Ectodermal cell (in vitro differentiated cells): ENCODE measurements around the gene CTBP2.

Experiments used
- H3K27ac ChIP-seq: 2 replicates; pipeline ENCODE4 v1.7.0; 2013; ENCODE audit warnings: mild to moderate bottlenecking, low read depth, low read length; ENCODE audit not compliant: insufficient read depth, poor library complexity, severe bottlenecking
- H3K27me3 ChIP-seq: 2 replicates; pipeline ENCODE4 v1.7.0; 2013; ENCODE audit warnings: mild to moderate bottlenecking, low read length; ENCODE audit not compliant: insufficient read depth, control insufficient read depth, poor library complexity, severe bottlenecking
- H3K36me3 ChIP-seq: one replicate; pipeline ENCODE4 v1.7.0; 2013; ENCODE audit warnings: low read length; ENCODE audit not compliant: control insufficient read depth, insufficient read depth
- H3K4me1 ChIP-seq: one replicate; pipeline ENCODE4 v1.7.0; 2013; ENCODE audit warnings: low read length; ENCODE audit not compliant: control insufficient read depth, insufficient read depth
- H3K4me3 ChIP-seq: 2 replicates; pipeline ENCODE4 v1.7.0; 2013; ENCODE audit warnings: low read depth, low read length, control low read depth; ENCODE audit not compliant: insufficient read depth
- H3K9me3 ChIP-seq: 2 replicates; pipeline ENCODE4 v1.7.0; 2013; ENCODE audit warnings: mild to moderate bottlenecking, low read length, moderate library complexity; ENCODE audit not compliant: control insufficient read depth
- WGBS, 2 experiments: methylation state at CpG; one replicate each; pipeline ENCODE4 v1.1.7; 2013; ENCODE audit warnings: missing lambda C conversion rate in 2 of 2; 5-methylcytosine and 5-hydroxymethylcytosine counted together

CTBP2 gene

DNA sequence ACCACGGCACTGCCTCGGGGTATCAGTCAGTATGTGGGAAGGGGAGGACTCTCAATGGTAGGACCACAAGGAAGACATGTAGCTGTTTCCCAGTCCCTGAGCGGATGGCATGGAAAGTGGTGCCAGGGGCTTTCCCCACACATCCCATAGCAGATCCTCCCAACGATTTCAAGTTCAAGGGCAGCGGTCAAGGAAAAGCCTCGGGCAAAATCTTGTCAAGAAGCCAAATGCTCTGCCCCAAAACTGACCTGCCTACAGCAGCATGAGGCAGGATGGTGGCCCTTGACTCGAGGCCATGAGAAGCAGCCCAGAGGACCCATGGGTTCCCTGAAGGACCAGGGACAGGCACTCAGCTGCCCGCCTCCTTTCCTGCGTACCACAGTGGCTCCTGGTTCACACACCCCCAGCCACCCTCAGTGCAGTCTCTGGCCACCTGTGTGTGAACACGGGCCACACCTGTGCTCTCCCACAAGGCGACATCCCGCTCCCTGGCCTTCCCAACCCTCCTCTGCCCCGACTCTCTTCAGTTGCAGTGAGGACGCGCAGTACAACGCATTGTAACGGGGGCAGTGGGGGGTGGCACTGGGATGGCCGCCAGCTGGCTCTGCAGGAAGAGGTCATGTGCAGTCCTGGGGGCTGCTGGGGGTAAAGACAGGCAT lies 43.6 kb downstream of the CTBP2 start:
- Histone ChIP-seq H3K9me3 (no peaks in the 10 kb centered on the region), H3K4me3 (no peak overlapping the region), H3K27ac (no peak overlapping the region), H3K4me1 (no peaks in the 10 kb centered on the region), H3K27me3 (no peaks in the 10 kb centered on the region), H3K36me3 (no peaks in the 10 kb centered on the region)
- WGBS, 2 experiments: 94 to 95% methylated on average over 18 of the region's 18 CpGs

DNA sequence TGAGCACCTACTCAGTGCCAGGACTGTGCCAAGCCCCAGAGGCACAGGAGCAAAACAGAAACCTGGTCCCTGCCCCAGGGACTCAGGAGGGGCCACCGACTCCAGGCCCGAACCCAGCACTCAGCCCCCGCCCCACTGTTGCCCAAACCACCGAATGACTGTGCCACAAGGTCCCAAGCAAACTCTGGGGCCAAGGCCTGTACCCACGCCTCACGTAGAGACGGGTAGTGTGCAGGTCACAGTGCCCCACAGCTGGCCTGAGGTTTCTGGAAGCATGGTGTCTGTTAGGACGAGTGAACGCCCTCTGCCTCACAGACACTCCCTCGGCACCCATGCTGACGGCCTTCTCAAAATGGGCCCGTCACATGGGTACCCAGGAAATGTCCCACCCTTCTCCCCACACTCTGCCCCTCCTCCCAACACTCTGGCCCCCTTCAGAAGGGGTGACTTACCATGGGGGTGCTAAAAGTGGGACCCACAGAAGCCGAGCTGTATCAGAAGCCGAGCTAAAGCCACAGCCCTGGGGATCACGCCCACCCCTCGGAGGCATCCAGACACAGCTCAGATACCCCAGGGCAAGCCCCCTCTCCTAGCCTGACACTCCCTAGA lies 44.2 kb downstream of the CTBP2 start:
- Histone ChIP-seq H3K27me3 (no peaks in the 10 kb centered on the region), H3K4me3 (no peak overlapping the region), H3K27ac (no peak overlapping the region), H3K9me3 (no peaks in the 10 kb centered on the region), H3K36me3 (no peaks in the 10 kb centered on the region), H3K4me1 (no peaks in the 10 kb centered on the region)
- whole genome bisulfite sequencing, 2 experiments: 93 to 97% methylated on average over 16 of the region's 16 CpGs

DNA sequence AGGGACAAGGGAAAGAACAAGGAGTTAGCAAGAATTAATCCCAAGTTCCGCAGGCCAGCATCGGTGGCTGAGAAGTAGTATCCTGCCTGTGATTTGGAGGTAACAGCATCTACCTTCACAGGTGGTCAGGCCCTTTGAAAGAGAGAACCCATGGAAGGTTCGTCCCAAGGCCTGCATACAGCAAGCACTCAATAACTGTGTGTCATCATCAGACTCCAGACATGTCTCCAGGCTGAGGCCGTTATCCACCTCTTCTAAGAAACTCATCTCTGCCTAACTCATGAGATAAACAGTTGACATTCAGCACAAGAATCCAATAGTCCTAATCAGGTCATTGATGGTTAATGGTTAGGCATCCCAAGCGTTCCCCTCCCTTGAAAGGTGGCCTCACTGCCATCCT lies 45.0 kb downstream of the CTBP2 start:
- Histone ChIP-seq H3K27ac (no peak overlapping the region), H3K27me3 (no peaks in the 10 kb centered on the region), H3K4me3 (no peak overlapping the region), H3K36me3 (no peaks in the 10 kb centered on the region), H3K9me3 (no peaks in the 10 kb centered on the region), H3K4me1 (no peaks in the 10 kb centered on the region)
- 94% methylated on average over 5 of the region's 5 CpGs for WGBS, 2 experiments

DNA sequence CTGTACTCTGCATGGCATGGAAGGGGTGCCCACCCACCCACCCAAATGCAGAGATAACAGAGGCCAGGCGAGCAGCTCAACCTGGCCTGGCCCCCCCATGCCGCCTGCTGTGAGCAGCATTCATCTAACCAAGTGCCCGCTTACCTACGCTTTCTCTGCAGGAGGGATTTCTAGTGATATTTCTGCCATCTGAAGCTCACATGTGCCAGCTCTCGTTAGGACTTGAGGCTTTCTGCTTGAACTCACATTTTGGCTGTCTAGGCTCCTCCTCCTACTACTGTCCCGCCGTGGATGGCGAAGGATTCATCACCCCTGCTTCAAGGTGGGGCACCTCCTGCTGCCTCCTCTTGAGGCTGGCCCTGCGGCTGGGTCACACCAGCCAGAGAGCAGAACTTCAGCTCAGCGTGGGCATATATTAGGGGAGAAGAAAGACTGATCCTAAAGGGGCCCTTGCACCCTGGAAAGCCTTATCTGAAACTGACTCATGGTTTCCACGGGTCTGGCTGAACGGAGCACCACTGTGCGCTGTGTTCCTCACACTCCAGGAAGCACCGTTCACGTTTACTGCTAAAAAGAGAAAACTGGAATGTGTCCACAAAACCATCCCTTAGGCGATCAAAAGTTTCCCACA lies 45.5 kb downstream of the CTBP2 start:
- no peaks in the 10 kb centered on the region for H3K4me1 ChIP-seq
- H3K27me3 ChIP-seq: no peaks in the 10 kb centered on the region
- H3K27ac ChIP-seq: no peak overlapping the region
- H3K36me3 ChIP-seq: peaks cover 4% of the 10 kb centered on the region
- no peaks in the 10 kb centered on the region for H3K9me3 ChIP-seq
- no peak overlapping the region for H3K4me3 ChIP-seq
- WGBS, 2 experiments: 90 to 94% methylated on average over 16 of the region's 16 CpGs

DNA sequence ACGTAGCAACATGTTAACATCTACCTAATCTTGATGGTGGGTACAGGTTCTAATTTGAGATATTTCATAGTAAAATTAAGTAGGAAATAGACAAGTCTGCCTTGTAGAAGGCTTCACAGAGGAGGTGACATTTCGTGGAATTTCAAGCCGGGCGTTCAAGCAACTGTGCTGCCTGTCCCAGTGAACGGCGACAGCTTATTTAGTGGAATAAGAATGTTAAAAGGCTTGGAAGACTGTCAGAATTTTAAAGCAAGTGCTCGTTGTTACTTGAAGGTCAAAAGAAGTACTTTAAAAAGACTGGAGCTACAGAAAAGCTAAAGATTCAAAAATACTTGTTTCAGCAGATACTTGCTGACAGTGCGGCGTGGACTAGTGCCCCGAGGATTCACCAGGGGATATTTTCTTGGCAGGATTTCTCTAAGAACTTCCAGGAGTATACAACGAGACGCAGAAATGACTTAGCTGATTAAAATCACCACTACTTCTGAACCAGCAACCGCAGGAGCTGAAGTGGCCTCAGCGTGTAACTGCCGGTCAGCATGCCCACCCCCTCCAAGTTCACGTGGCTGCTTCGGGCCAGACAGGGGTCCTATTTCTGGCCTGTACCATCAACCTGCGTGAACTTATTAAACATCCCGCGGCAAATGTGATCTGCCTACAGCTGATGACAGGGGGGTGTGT lies 46.5 kb downstream of the CTBP2 start:
- no peak overlapping the region for H3K4me3 ChIP-seq
- H3K36me3 ChIP-seq: peaks cover 9% of the 10 kb centered on the region
- H3K9me3 ChIP-seq: no peaks in the 10 kb centered on the region
- H3K4me1 ChIP-seq: no peaks in the 10 kb centered on the region
- H3K27me3 ChIP-seq: no peaks in the 10 kb centered on the region
- 93 to 94% methylated on average over 19 to 20 of the region's 20 CpGs for WGBS, 2 experiments
- H3K27ac ChIP-seq: no peak overlapping the region

DNA sequence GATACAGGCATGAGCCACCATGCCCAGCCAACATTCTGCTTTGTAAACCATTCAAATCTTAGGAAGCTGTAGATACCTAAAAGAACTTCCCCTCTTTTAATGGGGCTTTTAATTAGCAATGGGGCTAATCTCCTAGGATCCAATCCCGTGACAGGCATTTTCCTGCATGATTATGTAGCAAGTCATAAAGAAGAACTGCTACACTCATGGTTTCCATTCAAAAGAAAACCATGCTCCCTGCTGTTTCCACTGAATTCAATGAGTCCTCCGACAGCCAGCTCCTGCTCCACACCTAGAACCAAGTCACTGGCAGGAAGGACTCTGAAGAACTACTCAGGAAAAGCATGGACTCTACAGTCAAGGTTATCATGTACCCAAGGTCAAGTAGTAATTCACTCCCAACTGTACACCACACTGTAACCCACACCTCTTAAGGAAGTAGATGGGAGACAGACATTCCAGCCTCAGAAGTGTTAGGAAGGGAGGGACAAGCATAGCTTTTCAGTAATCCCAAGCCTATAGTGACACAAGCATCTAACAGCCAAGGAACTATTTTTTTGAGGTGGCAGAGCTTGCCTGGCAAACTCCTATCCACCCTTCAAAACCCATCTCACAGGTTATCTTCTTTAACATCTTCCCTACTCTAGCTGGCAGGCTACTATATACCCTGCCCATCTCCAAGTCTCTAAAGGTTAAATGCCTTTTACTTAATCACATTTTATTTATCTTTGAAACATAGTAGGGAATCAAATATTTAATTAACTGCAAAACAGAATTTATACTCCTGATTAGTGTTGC lies 47.5 kb downstream of the CTBP2 start:
- Histone ChIP-seq H3K27me3 (no peaks in the 10 kb centered on the region), H3K4me3 (no peak overlapping the region), H3K4me1 (no peaks in the 10 kb centered on the region), H3K9me3 (no peaks in the 10 kb centered on the region), H3K36me3 (peaks cover 16% of the 10 kb centered on the region), H3K27ac (no peak overlapping the region)
- 84 to 92% methylated on average over 2 of the region's 2 CpGs for WGBS, 2 experiments

DNA sequence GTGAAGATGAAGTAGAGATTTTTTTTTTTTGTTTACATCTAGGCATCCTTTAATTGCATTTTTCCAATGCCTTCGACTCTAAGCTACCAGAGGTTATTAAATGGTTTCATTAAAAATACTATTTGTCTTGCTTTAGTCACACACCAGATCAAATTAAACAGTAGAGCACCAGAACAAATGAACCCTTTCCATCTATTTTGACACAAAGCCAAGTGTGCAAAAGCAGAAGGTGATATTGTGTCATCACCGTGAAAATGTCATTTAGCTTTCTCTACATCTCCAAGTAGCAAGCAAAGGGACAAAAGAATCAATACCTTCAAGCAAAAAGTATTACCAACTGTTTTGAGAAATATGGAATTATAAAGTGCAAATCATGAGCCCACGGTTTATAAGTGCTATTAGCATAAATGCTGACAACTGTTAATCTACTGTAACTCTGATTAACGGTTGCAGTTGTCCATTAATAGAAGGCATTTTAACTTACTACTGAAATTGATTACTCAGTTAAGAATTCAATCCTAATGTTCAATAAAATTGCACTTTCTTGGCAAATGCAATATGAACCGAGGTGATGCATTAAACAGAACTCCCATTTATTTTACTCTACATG lies 49.1 kb downstream of the CTBP2 start:
- H3K36me3 ChIP-seq: peaks cover 23% of the 10 kb centered on the region
- H3K27ac ChIP-seq: no peak overlapping the region
- H3K9me3 ChIP-seq: no peaks in the 10 kb centered on the region
- H3K4me1 ChIP-seq: no peaks in the 10 kb centered on the region
- H3K27me3 ChIP-seq: no peaks in the 10 kb centered on the region
- H3K4me3 ChIP-seq: no peak overlapping the region
- 97 to 98% methylated on average over 4 to 5 of the region's 5 CpGs for WGBS, 2 experiments

DNA sequence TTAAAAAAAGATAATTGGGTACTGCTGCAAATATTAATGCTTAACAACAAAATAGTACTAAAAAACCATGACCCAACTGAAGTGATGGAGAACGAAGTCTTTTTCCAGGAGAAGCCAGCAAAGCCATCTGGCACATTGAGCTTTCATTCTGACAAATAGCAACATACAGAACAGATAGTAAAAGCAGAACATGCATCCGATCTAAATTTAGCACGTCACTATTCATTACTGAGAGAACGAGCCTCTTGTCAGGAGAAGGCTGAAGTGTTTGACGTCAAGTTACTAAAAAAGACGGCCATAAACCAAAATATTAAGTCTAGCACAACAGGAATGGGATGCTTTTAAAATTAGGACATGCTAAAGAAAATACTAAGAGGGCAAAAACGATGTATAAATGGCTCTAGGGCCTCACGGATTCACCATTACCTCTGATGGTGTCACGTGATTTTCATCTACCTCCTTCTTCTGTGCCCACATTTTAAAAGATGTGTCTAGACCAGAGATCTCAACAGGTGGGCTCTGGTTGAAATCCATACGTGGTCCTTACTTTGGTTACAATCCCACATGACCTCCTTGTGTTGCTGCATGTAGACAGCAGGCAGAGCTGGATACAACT lies 52.3 kb downstream of the CTBP2 start:
- Histone ChIP-seq H3K4me3 (no peak overlapping the region), H3K36me3 (peaks cover 23% of the 10 kb centered on the region), H3K27me3 (no peaks in the 10 kb centered on the region), H3K4me1 (no peaks in the 10 kb centered on the region), H3K27ac (no peak overlapping the region), H3K9me3 (no peaks in the 10 kb centered on the region)
- 96 to 98% methylated on average over 10 of the region's 10 CpGs for WGBS, 2 experiments

DNA sequence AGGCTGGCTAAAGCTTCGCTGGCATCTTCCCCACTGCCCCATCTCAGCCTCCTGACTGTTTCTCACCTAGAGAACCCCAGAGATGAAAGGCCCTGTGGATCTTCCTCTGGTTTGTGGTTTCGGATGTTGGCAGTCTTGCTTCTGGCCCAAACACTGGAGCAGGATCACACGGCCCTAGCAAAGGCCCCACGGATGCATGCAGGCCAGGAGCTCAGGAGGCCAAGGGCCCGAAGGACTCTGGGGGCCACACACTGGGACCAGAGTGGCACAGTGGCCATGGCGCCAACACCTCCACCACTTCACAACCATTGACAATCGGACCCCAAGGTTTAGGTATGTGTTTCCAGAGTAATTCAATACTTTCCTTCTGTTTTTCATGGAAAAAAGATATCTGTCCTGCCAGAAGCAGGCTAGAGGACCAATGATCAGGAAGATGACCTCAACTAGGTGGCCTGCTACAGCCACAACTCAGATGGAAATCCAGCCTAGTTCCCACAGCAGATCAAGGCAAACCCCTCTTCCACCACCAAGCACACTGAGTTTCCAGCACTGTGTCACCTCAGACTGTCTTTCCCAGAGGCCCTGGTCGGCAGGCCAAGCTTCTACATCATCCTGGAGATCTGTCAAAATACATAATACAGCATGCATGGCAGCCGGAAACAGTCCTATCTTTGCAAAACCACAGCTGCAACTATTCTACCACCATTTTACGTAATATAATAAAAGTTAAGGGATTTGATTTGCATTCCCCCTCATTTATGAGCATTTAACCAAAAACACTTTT lies 53.0 kb downstream of the CTBP2 start:
- no peaks in the 10 kb centered on the region for H3K9me3 ChIP-seq
- no peaks in the 10 kb centered on the region for H3K27me3 ChIP-seq
- no peaks in the 10 kb centered on the region for H3K4me1 ChIP-seq
- no peak overlapping the region for H3K27ac ChIP-seq
- H3K36me3 ChIP-seq: peaks cover 23% of the 10 kb centered on the region
- no peak overlapping the region for H3K4me3 ChIP-seq
- 95 to 96% methylated on average over 10 of the region's 10 CpGs for WGBS, 2 experiments
